ENCODE results near the gene DCUN1D3.
A peak's percentile ranks its signal among the peaks of the same experiment; 100 is the strongest.

Gene DCUN1D3

DNA sequence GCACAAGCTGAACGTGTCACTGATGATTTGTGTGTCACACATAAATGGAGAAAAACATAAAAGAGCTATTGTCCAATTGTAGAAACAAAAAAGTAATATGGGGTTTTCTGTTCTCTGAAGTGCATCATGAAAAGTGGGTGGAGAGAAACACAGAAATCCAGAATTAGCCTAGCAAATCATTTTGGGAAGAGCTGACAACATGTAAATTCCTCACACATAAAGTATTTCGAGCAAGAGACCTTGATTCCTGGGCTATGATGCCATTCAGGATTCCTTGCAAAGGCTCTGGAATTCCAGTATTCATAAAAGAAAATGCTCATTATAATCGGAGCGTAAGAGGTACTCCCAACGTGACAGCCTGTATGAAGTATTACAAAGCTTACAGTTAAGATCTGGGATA lies 1.1 kb downstream of the DCUN1D3 start:
- Histone ChIP-seq H3K4me3 (ENCODE audit: insufficient read depth, low read length, poor library complexity, severe bottlenecking) (peak overlapping the region; percentile 65), H4K20me1 (ENCODE audit: low read depth, low read length) (no peaks in the 10 kb centered on the region), H3K4me2 (ENCODE audit: low read depth, low read length, poor library complexity, severe bottlenecking) (peak overlapping the region; percentile 62), H3K27ac (ENCODE audit: low read depth, low read length) (no peak overlapping the region), H2AFZ (ENCODE audit: low read depth, low read length, severe bottlenecking) (no peak overlapping the region), H3F3A (ENCODE audit: insufficient read depth) (peaks cover 5% of the 10 kb centered on the region; the same call in 1 of the 2 replicates), H3K79me2 (ENCODE audit: insufficient read depth, low read length) (peaks cover 29% of the 10 kb centered on the region), H3K36me3 (ENCODE audit: low read length) (no peaks in the 10 kb centered on the region), H3K9me3 (ENCODE audit: insufficient read depth, low read length) (no peaks in the 10 kb centered on the region), H3K9ac (ENCODE audit: low read length) (peak overlapping the region; percentile 74), H3K9me2 (replicated peaks; ENCODE audit: insufficient read depth, low read length) (no peaks in the 10 kb centered on the region), H3K27me3 (ENCODE audit: low read length) (no peaks in the 10 kb centered on the region)
- TF ChIP-seq, protein P1, sequence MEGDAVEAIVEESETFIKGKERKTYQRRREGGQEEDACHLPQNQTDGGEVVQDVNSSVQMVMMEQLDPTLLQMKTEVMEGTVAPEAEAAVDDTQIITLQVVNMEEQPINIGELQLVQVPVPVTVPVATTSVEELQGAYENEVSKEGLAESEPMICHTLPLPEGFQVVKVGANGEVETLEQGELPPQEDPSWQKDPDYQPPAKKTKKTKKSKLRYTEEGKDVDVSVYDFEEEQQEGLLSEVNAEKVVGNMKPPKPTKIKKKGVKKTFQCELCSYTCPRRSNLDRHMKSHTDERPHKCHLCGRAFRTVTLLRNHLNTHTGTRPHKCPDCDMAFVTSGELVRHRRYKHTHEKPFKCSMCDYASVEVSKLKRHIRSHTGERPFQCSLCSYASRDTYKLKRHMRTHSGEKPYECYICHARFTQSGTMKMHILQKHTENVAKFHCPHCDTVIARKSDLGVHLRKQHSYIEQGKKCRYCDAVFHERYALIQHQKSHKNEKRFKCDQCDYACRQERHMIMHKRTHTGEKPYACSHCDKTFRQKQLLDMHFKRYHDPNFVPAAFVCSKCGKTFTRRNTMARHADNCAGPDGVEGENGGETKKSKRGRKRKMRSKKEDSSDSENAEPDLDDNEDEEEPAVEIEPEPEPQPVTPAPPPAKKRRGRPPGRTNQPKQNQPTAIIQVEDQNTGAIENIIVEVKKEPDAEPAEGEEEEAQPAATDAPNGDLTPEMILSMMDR (IDR thresholded peaks at IDR 0.05; ENCODE audit: insufficient read depth, low read length, poor library complexity, severe bottlenecking): no peak
- no peak for TF ChIP-seq EZH2phosphoT487 (conservative IDR thresholded peaks at IDR 0.05; ENCODE audit: low read length)

DNA sequence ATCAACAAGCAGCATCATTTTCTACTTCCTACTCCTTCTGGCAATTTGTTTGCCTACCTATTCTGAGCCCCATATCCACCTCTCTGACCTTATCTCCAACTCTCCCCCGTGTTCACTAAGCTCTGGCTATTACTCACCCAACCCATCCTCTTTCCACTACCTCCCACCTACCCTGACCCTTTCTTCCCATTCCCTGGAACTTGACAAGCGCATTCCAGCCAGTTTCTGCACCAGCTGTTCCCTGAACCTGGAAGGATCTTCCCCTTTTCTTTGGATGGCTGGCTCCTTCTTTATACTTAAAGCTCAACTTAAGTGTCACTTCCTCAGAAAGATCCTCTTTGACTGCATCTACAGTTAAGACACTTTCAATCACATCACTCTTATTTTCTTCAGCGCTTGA lies 2.2 kb downstream of the DCUN1D3 start:
- Histone ChIP-seq H3K4me3 (ENCODE audit: insufficient read depth, low read length, poor library complexity, severe bottlenecking) (no peak overlapping the region), H3K9me3 (ENCODE audit: insufficient read depth, low read length) (no peaks in the 10 kb centered on the region), H3K9ac (ENCODE audit: low read length) (no peak overlapping the region), H3K4me2 (ENCODE audit: low read depth, low read length, poor library complexity, severe bottlenecking) (no peak overlapping the region), H4K20me1 (ENCODE audit: low read depth, low read length) (no peaks in the 10 kb centered on the region), H3K79me2 (ENCODE audit: insufficient read depth, low read length) (peaks cover 33% of the 10 kb centered on the region), H3K36me3 (ENCODE audit: low read length) (no peaks in the 10 kb centered on the region), H3K9me2 (replicated peaks; ENCODE audit: insufficient read depth, low read length) (no peaks in the 10 kb centered on the region), H3F3A (ENCODE audit: insufficient read depth) (no peaks in the 10 kb centered on the region), H3K27me3 (ENCODE audit: low read length) (no peaks in the 10 kb centered on the region), H3K27ac (ENCODE audit: low read depth, low read length) (no peak overlapping the region), H2AFZ (ENCODE audit: low read depth, low read length, severe bottlenecking) (no peak overlapping the region)
- TF ChIP-seq, protein P1 (IDR thresholded peaks at IDR 0.05; ENCODE audit: insufficient read depth, low read length, poor library complexity, severe bottlenecking): no peak
- no peak for TF ChIP-seq EZH2phosphoT487 (conservative IDR thresholded peaks at IDR 0.05; ENCODE audit: low read length)

DNA sequence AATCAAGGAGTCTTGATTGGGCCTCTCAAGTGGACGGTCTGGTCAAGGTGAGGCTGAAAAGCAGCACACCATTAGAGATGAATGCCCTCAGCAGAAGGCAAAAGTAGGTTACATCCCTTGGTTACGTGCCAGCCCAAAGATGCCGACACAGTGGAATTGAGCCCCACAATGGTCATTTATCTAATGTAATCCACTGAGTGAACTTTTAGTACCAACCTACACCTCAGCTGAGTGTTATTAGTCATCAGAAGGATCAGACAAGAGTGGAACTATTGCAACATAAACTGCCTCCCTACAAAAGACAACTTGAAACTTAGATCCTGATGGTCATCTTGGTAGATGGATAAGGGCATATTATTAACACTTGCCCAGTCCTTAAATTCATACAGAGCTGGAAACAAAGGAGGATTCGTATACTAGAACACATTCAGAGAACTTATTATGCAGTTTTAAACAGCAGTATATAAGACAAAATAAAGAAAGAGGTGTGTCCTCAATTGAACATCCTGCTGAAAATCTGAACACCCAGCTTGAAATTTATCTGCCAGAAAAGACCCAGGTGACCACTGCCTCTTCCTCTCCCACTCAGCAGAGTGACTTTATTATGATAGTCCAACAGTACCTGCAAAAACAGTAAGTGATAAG lies 2.8 kb downstream of the DCUN1D3 start:
- Histone ChIP-seq H3K4me2 (ENCODE audit: low read depth, low read length, poor library complexity, severe bottlenecking) (no peak overlapping the region), H3K79me2 (ENCODE audit: insufficient read depth, low read length) (peaks cover 29% of the 10 kb centered on the region), H2AFZ (ENCODE audit: low read depth, low read length, severe bottlenecking) (no peak overlapping the region), H3K4me3 (ENCODE audit: insufficient read depth, low read length, poor library complexity, severe bottlenecking) (no peak overlapping the region), H3K9me3 (ENCODE audit: insufficient read depth, low read length) (no peaks in the 10 kb centered on the region), H3K27ac (ENCODE audit: low read depth, low read length) (no peak overlapping the region), H3K27me3 (ENCODE audit: low read length) (no peaks in the 10 kb centered on the region), H3K36me3 (ENCODE audit: low read length) (no peaks in the 10 kb centered on the region), H4K20me1 (ENCODE audit: low read depth, low read length) (no peaks in the 10 kb centered on the region), H3K9ac (ENCODE audit: low read length) (no peak overlapping the region), H3K9me2 (replicated peaks; ENCODE audit: insufficient read depth, low read length) (no peaks in the 10 kb centered on the region), H3F3A (ENCODE audit: insufficient read depth) (no peaks in the 10 kb centered on the region)
- TF ChIP-seq, protein P1 (IDR thresholded peaks at IDR 0.05; ENCODE audit: insufficient read depth, low read length, poor library complexity, severe bottlenecking): no peak
- no peak for TF ChIP-seq EZH2phosphoT487 (conservative IDR thresholded peaks at IDR 0.05; ENCODE audit: low read length)

Measured in SU-DHL-6 (cell line).